Neural crest cell (in vitro differentiated cells): ENCODE data around the gene NLGN1. TPM values are rescaled to one million over a fixed set of nuclear protein-coding genes. Genes with fewer than 3 reads are reported as not detected.

Source experiments
- DNase-seq: peaks from one replicate; pipeline ENCODE4 v3.0.0; 2021; ENCODE audit warnings: low read depth, mixed read lengths, low spot score
- H3K27ac Mint-ChIP-seq: one replicate; pipeline ENCODE4 v1.8.0; 2021; ENCODE audit warnings: mild to moderate bottlenecking, mixed read lengths; ENCODE audit not compliant: unreplicated experiment
- H3K27me3 Mint-ChIP-seq: 2 replicates; pipeline ENCODE4 v1.8.0; 2021; ENCODE audit warnings: low read depth, mild to moderate bottlenecking, mixed read lengths
- H3K36me3 Mint-ChIP-seq: 2 replicates; pipeline ENCODE4 v1.8.0; 2021; ENCODE audit warnings: low read depth, mild to moderate bottlenecking, mixed read lengths
- H3K4me1 Mint-ChIP-seq: 2 replicates; pipeline ENCODE4 v1.8.0; 2021; ENCODE audit warnings: mixed read lengths
- H3K4me3 Mint-ChIP-seq: one replicate; pipeline ENCODE4 v1.8.0; 2021; ENCODE audit warnings: mild to moderate bottlenecking, mixed read lengths
- H3K9me3 Mint-ChIP-seq: 2 replicates; pipeline ENCODE4 v1.8.0; 2021; ENCODE audit warnings: mixed read lengths
- CTCF ChIP-seq: fragments of 200-600 bp; sonication (generic); conservative IDR thresholded peaks from 2 replicates; pipeline ENCODE4 v1.5.0; 2021; ENCODE audit warnings: antibody characterized with exemption, mild to moderate bottlenecking
- total RNA-seq: library from RNA; stranded (reverse); gene quantifications from 2 replicates; pipeline ENCODE4 v1.2.1, GENCODE V29; 2021

The NLGN1 gene
- total RNA-seq, 1 donor from 2014 or later: 20.0 TPM

GRCh38 chr3:173921732-173922131, 524.2 kb downstream of the NLGN1 start:
- no peak overlapping the region for H3K4me3 Mint-ChIP-seq

GRCh38 chr3:173923204-173923603, 525.7 kb downstream of the NLGN1 start:
- Mint-ChIP-seq H3K9me3 (peaks cover 5% of the 10 kb centered on the region), H3K4me1 (peaks cover 38% of the 10 kb centered on the region), H3K27me3 (no peaks in the 10 kb centered on the region), H3K36me3 (peaks cover 5% of the 10 kb centered on the region), H3K27ac (no peak overlapping the region), H3K4me3 (no peak overlapping the region)
- TF ChIP-seq CTCF: no peak
- no peak for DNase-seq

More at GRCh38 chr3:173921732-173922131, 524.2 kb downstream of the NLGN1 start:
- DNase-seq: no peak
- Mint-ChIP-seq H3K36me3 (no peaks in the 10 kb centered on the region), H3K4me1 (peaks cover 29% of the 10 kb centered on the region), H3K9me3 (no peaks in the 10 kb centered on the region), H3K27ac (no peak overlapping the region), H3K27me3 (no peaks in the 10 kb centered on the region)
- TF ChIP-seq CTCF: no peak

- Mint-ChIP-seq H3K9me3 (peaks cover 5% of the 10 kb centered on the region), H3K27ac (no peak overlapping the region), H3K27me3 (no peaks in the 10 kb centered on the region), H3K36me3 (peaks cover 5% of the 10 kb centered on the region), H3K4me3 (no peak overlapping the region), H3K4me1 (peaks cover 48% of the 10 kb centered on the region)
- TF ChIP-seq CTCF: no peak
- DNase-seq: no peak
Measured at GRCh38 chr3:173930251-173930650, 532.7 kb downstream of the NLGN1 start.

- no peak for DNase-seq
- Mint-ChIP-seq H3K9me3 (peaks cover 1% of the 10 kb centered on the region), H3K4me1 (peaks cover 40% of the 10 kb centered on the region), H3K4me3 (no peak overlapping the region), H3K27me3 (no peaks in the 10 kb centered on the region), H3K36me3 (peaks cover 1% of the 10 kb centered on the region), H3K27ac (no peak overlapping the region)
- no peak for TF ChIP-seq CTCF
Measured at GRCh38 chr3:173932624-173933023, 535.1 kb downstream of the NLGN1 start.

GRCh38 chr3:173933113-173933512, 535.6 kb downstream of the NLGN1 start:
- no peak for TF ChIP-seq CTCF
- Mint-ChIP-seq H3K4me3 (no peak overlapping the region), H3K9me3 (peaks cover 2% of the 10 kb centered on the region), H3K4me1 (peaks cover 37% of the 10 kb centered on the region), H3K36me3 (no peaks in the 10 kb centered on the region), H3K27ac (no peak overlapping the region), H3K27me3 (no peaks in the 10 kb centered on the region)
- no peak for DNase-seq

- H3K4me3 Mint-ChIP-seq: no peak overlapping the region
- H3K4me1 Mint-ChIP-seq: peaks cover 31% of the 10 kb centered on the region
- no peak for DNase-seq
- no peaks in the 10 kb centered on the region for H3K36me3 Mint-ChIP-seq
- H3K9me3 Mint-ChIP-seq: peaks cover 4% of the 10 kb centered on the region
- no peak overlapping the region for H3K27ac Mint-ChIP-seq
- no peak for TF ChIP-seq CTCF
- no peaks in the 10 kb centered on the region for H3K27me3 Mint-ChIP-seq
Measured at GRCh38 chr3:173936316-173936715, 538.8 kb downstream of the NLGN1 start.
